ENCODE measurements around the gene PMIS2. TPM values are rescaled to one million over a fixed set of nuclear protein-coding genes. Genes with fewer than 3 reads are reported as not detected.
A peak's percentile ranks its signal among the peaks of the same experiment; 100 is the strongest.

Gene PMIS2
- polyA plus RNA-seq (ENCODE audit: insufficient read length), result not detected

- DNase-seq, result no peak
Observed at GRCh38 chr19:35585848-35586247, at the start of gene PMIS2. PMIS2 (plus strand) TSS chr19:35586173; CDS start chr19:35586260, 87 bp downstream.

GRCh38 chr19:35539314-35539713 is 46.7 kb upstream of the PMIS2 start:
- no peak for DNase-seq

GRCh38 chr19:35539850-35540249 is 46.1 kb upstream of the PMIS2 start:
- no peak for DNase-seq

GRCh38 chr19:35540356-35540927 is 45.5 kb upstream of the PMIS2 start:
- no peak for DNase-seq

- no peak for DNase-seq
Observed at GRCh38 chr19:35542209-35542608, 43.8 kb upstream of the PMIS2 start.

- no peak for DNase-seq
Observed at GRCh38 chr19:35543280-35544109, 42.5 kb upstream of the PMIS2 start.

- DNase-seq, result no peak
Observed at GRCh38 chr19:35544110-35544802, 41.7 kb upstream of the PMIS2 start.

- peak; percentile 93 for DNase-seq
Observed at GRCh38 chr19:35545001-35545854, 40.7 kb upstream of the PMIS2 start, which contains the start of gene TMEM147. TMEM147 (plus strand) TSS chr19:35545626; CDS start chr19:35545740, 114 bp downstream.

GRCh38 chr19:35545855-35546381 is 40.1 kb upstream of the PMIS2 start:
- no peak for DNase-seq

GRCh38 chr19:35546532-35546931 is 39.4 kb upstream of the PMIS2 start:
- no peak for DNase-seq

GRCh38 chr19:35549174-35549788 is 36.7 kb upstream of the PMIS2 start:
- DNase-seq, result peak; percentile 29

- no peak for DNase-seq
Observed at GRCh38 chr19:35549879-35550523, 36.0 kb upstream of the PMIS2 start.

- DNase-seq, result no peak
Observed at GRCh38 chr19:35551091-35551810, 34.7 kb upstream of the PMIS2 start.

GRCh38 chr19:35552534-35553384 is 33.2 kb upstream of the PMIS2 start:
- DNase-seq, result no peak

- no peak for DNase-seq
Observed at GRCh38 chr19:35553385-35554000, 32.5 kb upstream of the PMIS2 start.

- no peak for DNase-seq
Observed at GRCh38 chr19:35554076-35554475, 31.9 kb upstream of the PMIS2 start.

GRCh38 chr19:35555301-35556005 is 30.5 kb upstream of the PMIS2 start:
- no peak for DNase-seq

GRCh38 chr19:35556025-35556590 is 29.9 kb upstream of the PMIS2 start:
- DNase-seq, result no peak
